A549 (cell line): ENCODE measurements around the gene SLC35B2.

Source experiments
- CTCF ChIP-seq: fragments of >200 bp; sonication (Bioruptor Twin); formaldehyde crosslinking; IDR thresholded peaks from 3 replicates; pipeline ENCODE4 v1.5.1; 2016
- HDAC2 ChIP-seq: fragments of 200-600 bp; sonication (generic); IDR thresholded peaks from 2 replicates; pipeline ENCODE4 v1.6.1; 2016
- MAZ ChIP-seq: fragments of 150-350 bp; IDR thresholded peaks from 2 replicates; pipeline ENCODE4 v1.6.1; 2014; ENCODE audit warnings: antibody characterized with exemption, low read depth, low read length, borderline replicate concordance
- NFE2L2 ChIP-seq: fragments of 150-350 bp; conservative IDR thresholded peaks from 2 replicates; pipeline ENCODE4 v1.6.1; 2014; ENCODE audit warnings: low read length
- POLR2A ChIP-seq: IDR thresholded peaks from 2 replicates; pipeline ENCODE4 v1.6.1; 2012; ENCODE audit warnings: mild to moderate bottlenecking, low read length
- RAD21 ChIP-seq, 2 experiments: fragments of >200 bp in 1 of 2; sonication (Bioruptor Twin) in 1 of 2; formaldehyde crosslinking in 1 of 2; IDR thresholded peaks in 1 of 2; conservative IDR thresholded peaks in 1 of 2; 2 replicates in 1 of 2; 3 replicates in 1 of 2; pipeline ENCODE4 v1.6.1; 2012 to 2018; ENCODE audit warnings: inconsistent platforms in 1 of 2
- REST ChIP-seq: fragments of 200-600 bp; sonication (generic); IDR thresholded peaks from 2 replicates; pipeline ENCODE4 v1.6.1; 2016; ENCODE audit warnings: antibody characterized with exemption, mild to moderate bottlenecking, moderate library complexity

- TF ChIP-seq CTCF (no peak), POLR2A (no peak), REST (no peak), NFE2L2 (no peak), HDAC2 (no peak), MAZ (no peak), RAD21 (conservative IDR thresholded peaks at IDR 0.05 in 1 of 2, IDR thresholded peaks at IDR 0.05 in 1 of 2) (no peak)
These were observed 14.6 kb upstream of the SLC35B2 start for GRCh38 chr6:44271914-44272313.
